ENCODE data around the gene DEDD2.

The DEDD2 gene

DNA sequence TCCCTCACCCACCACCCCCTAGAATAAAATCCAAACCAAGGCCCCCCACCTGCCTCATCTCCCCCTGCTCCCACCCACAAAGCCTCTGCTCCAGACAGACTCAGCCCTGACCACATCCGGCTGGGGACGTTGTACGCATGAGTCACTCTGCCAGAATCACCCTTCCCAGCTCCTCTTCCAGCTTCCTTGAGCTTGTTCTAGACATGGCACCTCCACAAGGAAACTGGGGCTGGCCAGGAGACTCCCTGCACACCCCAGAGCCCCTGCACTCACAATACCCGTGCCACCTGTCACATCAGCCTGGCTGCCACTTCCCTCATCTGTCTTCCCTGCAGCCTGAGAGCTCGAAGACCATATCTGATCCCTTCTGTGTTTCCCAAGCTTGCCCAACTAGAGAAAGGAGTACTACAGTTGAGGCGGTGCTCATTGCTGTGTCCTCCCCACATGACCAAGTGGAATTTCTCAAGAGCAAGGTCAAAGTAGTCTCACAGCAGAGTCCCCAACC is 9.7 kb downstream of the DEDD2 start:
- H3K4me3 ChIP-seq (replicated peaks; ENCODE audit: low read depth, low read length): no peak overlapping the region
- TF ChIP-seq CTCF (IDR thresholded peaks at IDR 0.05; ENCODE audit: low read length, missing control alignments): no peak
- DNase-seq (ENCODE audit: low read depth): peak; percentile 71

DNA sequence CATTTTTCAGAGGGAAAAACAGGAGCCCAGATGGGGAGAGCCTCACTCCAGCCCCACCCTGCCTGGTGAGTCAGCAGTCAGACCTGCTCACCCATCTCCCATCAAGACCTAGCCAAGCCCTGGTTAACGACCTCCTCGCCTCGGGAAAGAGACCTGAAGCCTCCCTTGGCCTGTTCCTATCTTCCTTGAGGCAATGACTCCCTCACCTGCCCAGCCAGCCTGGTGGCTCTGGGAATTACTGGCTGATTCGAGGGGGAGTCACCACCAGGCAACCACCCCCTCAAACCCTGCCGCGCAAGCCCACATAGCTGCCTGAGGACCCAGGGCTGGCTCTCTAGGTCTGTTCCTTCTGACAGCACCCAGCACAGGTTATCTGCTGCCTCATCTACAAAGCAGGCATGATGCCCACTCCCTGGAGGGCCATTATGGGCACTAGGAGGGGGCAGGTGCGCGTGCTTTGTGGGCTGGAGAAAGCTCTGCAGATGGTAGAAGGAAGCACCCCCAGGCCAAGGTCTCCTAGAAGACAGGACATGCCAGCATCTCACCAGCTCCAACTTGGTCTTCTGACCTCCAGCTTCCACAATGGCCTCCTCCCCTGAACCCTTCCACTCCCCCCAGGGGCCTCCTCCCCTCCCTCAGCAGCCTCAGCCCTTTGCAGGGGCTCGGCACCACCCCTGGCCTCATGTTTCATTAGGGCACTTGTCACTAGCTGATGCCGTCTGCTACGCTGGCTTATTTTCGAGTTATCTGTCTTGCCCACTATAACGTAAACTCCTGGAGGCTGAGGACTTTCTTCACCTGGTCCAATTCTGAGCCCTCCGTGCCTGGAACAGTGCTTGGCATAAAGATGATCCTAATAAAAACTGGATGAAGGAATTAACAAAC is 10.4 kb downstream of the DEDD2 start:
- H3K4me3 ChIP-seq (replicated peaks; ENCODE audit: low read depth, low read length): no peak overlapping the region
- no peak for TF ChIP-seq CTCF (IDR thresholded peaks at IDR 0.05; ENCODE audit: low read length, missing control alignments)
- DNase-seq (ENCODE audit: low read depth): no peak

DNA sequence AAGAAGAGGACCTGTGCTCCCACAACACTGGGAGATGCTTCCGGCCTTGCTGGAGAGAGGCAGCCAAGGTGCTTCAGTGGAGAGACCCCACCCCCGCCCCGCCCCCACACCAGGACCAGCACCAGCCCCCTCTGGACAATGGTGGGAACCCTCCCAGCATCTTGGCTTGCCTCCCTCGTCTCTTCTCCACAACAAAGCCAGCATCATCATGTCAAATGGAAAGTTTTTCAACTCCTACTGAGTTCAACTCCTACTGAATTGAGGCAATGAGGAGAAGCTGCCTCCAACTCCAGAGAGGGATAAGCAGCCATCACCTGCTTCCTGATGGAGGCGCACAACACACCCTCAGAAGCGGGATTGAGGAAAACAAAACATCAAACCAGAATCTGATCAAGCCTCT is 12.8 kb downstream of the DEDD2 start:
- TF ChIP-seq CTCF (IDR thresholded peaks at IDR 0.05; ENCODE audit: low read length, missing control alignments): no peak
- DNase-seq (ENCODE audit: low read depth): no peak
- H3K4me3 ChIP-seq (replicated peaks; ENCODE audit: low read depth, low read length): no peak overlapping the region

DNA sequence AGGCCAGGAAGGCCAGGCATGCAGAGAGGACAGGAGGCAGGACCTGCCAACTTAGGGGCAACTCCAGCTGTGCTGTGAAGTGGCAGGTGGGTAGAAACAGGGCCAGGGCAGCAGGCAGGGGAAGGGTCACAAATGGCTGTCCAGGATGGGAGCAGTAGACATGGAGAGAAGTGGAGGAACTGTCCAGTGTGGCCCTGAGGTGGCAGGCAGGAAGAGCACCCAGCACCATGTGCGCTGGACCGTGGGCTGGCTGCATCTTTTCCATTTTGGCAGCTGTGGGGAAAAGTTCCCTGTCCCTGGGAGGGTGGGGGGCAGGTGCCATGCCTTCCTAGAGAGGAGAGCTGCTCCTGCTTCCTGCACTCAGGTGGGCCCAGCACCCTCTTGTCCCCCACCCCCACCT is 13.8 kb downstream of the DEDD2 start:
- no peak for DNase-seq (ENCODE audit: low read depth)
- no peak for TF ChIP-seq CTCF (IDR thresholded peaks at IDR 0.05; ENCODE audit: low read length, missing control alignments)
- H3K4me3 ChIP-seq (replicated peaks; ENCODE audit: low read depth, low read length): no peak overlapping the region

DNA sequence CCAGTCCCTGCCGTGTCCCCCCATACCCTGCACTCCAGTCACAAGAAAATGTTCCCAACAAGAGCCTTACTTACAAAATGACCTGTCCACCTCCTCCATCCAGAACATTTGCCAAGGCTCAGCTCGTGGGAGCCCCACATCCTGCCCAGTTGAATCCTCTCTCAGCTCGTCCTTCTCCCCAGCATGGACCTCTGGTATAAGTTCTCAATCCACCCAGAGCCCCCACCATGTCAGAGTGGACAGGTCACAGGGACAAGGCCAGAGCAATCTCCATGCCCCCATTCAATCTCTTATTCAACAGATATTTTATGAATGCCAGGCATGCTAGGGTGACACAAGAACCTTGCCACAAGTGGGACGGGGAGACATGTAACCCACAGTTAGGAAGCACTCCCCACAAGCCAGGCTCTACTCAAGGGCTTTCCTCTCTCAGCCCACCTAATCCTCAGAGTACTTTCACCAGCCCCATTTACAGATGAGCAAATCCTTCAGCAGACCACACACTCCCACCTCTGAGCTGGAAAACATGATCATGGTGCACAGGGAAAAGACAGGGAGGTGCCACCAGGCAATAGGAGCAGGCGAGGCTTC is 15.1 kb downstream of the DEDD2 start:
- TF ChIP-seq CTCF (IDR thresholded peaks at IDR 0.05; ENCODE audit: low read length, missing control alignments): no peak
- H3K4me3 ChIP-seq (replicated peaks; ENCODE audit: low read depth, low read length): no peak overlapping the region
- no peak for DNase-seq (ENCODE audit: low read depth)

- TF ChIP-seq CTCF (IDR thresholded peaks at IDR 0.05; ENCODE audit: low read length, missing control alignments): no peak
- no peak overlapping the region for H3K4me3 ChIP-seq (replicated peaks; ENCODE audit: low read depth, low read length)
- no peak for DNase-seq (ENCODE audit: low read depth)
Observed at GRCh38 chr19:42201489-42202289, 15.8 kb downstream of the DEDD2 start.

All from fibroblast of pulmonary artery (primary cell).